GM15510 (cell line): ENCODE data around the gene EPB41.

ENCODE experiments used
- POLR2A ChIP-seq: IDR thresholded peaks from 3 replicates; pipeline ENCODE4 v1.6.1; 2011; ENCODE audit warnings: borderline replicate concordance; ENCODE audit not compliant: insufficient read length; ENCODE audit errors: extremely low read depth

Gene EPB41

GRCh38 chr1:28983091-28983490, 68.7 kb downstream of the EPB41 start:
- no peak for TF ChIP-seq POLR2A

- no peak for TF ChIP-seq POLR2A
Measured at GRCh38 chr1:28983509-28984310, 69.3 kb downstream of the EPB41 start.

- no peak for TF ChIP-seq POLR2A
Measured at GRCh38 chr1:28984311-28984684, 69.9 kb downstream of the EPB41 start.

- no peak for TF ChIP-seq POLR2A
Measured at GRCh38 chr1:28985427-28985826, 71.1 kb downstream of the EPB41 start.

- TF ChIP-seq POLR2A, result no peak
Measured at GRCh38 chr1:28986306-28986910, 72.0 kb downstream of the EPB41 start.

GRCh38 chr1:29002792-29003191, 88.4 kb downstream of the EPB41 start:
- no peak for TF ChIP-seq POLR2A

- no peak for TF ChIP-seq POLR2A
Measured at GRCh38 chr1:29004288-29004687, 89.9 kb downstream of the EPB41 start.

- no peak for TF ChIP-seq POLR2A
Measured at GRCh38 chr1:29004798-29005197, 90.4 kb downstream of the EPB41 start.

- no peak for TF ChIP-seq POLR2A
Measured at GRCh38 chr1:29011775-29012174, 97.4 kb downstream of the EPB41 start.

- no peak for TF ChIP-seq POLR2A
Measured at GRCh38 chr1:29017235-29017634, 102.9 kb downstream of the EPB41 start.

- TF ChIP-seq POLR2A, result no peak
Measured at GRCh38 chr1:29017975-29018712, 103.8 kb downstream of the EPB41 start.

- TF ChIP-seq POLR2A, result no peak
Measured at GRCh38 chr1:29022620-29023019, 108.3 kb downstream of the EPB41 start.

- no peak for TF ChIP-seq POLR2A
Measured at GRCh38 chr1:29029667-29030066, 115.3 kb downstream of the EPB41 start.

GRCh38 chr1:29032841-29033240, 118.5 kb downstream of the EPB41 start:
- no peak for TF ChIP-seq POLR2A

GRCh38 chr1:29033829-29034466, 119.6 kb downstream of the EPB41 start:
- TF ChIP-seq POLR2A, result no peak
